Vagina (tissue), 2 donors: ENCODE results near the gene CDR2L.

Source experiments
- POLR2A ChIP-seq, 2 donors: fragments of 450-650 bp; IDR thresholded peaks; one replicate each; pipeline ENCODE4 v1.6.1; 2017; ENCODE audit warnings: antibody characterized with exemption in 2 of 2, mild to moderate bottlenecking in 2 of 2, moderate library complexity in 2 of 2
- POLR2AphosphoS5 ChIP-seq, 2 donors: sonication (generic); formaldehyde crosslinking; IDR thresholded peaks; one replicate each; pipeline ENCODE4 v1.9.0; 2017; ENCODE audit warnings: antibody characterized with exemption in 2 of 2, mild to moderate bottlenecking in 2 of 2, low read depth in 1 of 2; ENCODE audit not compliant: insufficient read depth in 1 of 2
- TF ChIP-seq, protein P1 (sequence below), 3 experiments: fragments of 450-650 bp in 2 of 3; fragments of 200-600 bp in 1 of 3; sonication (generic) in 1 of 3; IDR thresholded peaks; one replicate each; pipeline ENCODE4 v1.5.1; 2017 to 2019; ENCODE audit warnings: antibody characterized with exemption in 3 of 3, mild to moderate bottlenecking in 2 of 3, moderate library complexity in 2 of 3

DNA sequence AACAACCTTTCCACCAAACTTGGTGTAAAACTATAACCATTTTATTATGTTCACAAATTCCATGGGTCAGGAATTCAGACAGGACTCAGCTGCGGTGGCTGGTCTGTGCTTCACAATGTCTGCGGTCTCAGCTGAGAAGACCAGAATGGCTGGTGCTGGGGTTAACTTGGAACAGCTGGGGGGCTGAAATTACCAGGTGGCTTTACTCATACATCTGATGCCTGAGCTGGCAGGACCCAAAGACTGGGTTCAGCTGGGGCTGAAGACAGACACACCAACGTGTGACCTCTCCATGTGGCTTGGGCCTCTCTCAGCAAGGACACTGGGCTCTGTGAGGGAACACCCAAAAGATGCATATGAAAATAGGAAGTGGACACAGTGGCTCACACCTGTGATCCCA lies 9.2 kb upstream of the CDR2L start:
- TF ChIP-seq, protein P1, sequence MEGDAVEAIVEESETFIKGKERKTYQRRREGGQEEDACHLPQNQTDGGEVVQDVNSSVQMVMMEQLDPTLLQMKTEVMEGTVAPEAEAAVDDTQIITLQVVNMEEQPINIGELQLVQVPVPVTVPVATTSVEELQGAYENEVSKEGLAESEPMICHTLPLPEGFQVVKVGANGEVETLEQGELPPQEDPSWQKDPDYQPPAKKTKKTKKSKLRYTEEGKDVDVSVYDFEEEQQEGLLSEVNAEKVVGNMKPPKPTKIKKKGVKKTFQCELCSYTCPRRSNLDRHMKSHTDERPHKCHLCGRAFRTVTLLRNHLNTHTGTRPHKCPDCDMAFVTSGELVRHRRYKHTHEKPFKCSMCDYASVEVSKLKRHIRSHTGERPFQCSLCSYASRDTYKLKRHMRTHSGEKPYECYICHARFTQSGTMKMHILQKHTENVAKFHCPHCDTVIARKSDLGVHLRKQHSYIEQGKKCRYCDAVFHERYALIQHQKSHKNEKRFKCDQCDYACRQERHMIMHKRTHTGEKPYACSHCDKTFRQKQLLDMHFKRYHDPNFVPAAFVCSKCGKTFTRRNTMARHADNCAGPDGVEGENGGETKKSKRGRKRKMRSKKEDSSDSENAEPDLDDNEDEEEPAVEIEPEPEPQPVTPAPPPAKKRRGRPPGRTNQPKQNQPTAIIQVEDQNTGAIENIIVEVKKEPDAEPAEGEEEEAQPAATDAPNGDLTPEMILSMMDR (IDR thresholded peaks at IDR 0.05) = no peak
- TF ChIP-seq POLR2A (IDR thresholded peaks at IDR 0.05) (no peak), POLR2AphosphoS5 (IDR thresholded peaks at IDR 0.05; ENCODE audit: insufficient read depth in 1 of 2, low read depth in 1 of 2) (no peak)
